Activated naive CD8-positive, alpha-beta T cell treated with anti-CD3 and anti-CD28 coated beads, Interleukin-2, amount 10 ng/mL, durations not matched to agents 7 days and 5 days (primary cell): ENCODE results near the gene RAP1GAP2. TPM values are rescaled to one million over a fixed set of nuclear protein-coding genes. Genes with fewer than 3 reads are reported as not detected.

ENCODE experiments used
- ATAC-seq: fragments of 150-1000 bp; cut with Tn5 transposase; one replicate; pipeline ENCODE4 v1.10.0; 2021; ENCODE audit warnings: low read depth, moderate library complexity
- POLR2A ChIA-PET: fragments of 350-600 bp; sonication (Branson Sonifier 250); formaldehyde crosslinking; loops from one replicate; lab custom pipeline; 2021; ENCODE audit warnings: antibody characterized with exemption; lab: Charles Lee
- DNase-seq: peaks from one replicate; pipeline ENCODE4 v3.0.0; 2021
- H3K27ac Mint-ChIP-seq: one replicate; pipeline ENCODE4 v1.8.0; 2022; ENCODE audit warnings: mild to moderate bottlenecking, mixed read lengths
- H3K27me3 Mint-ChIP-seq: one replicate; pipeline ENCODE4 v1.8.0; 2022; ENCODE audit warnings: mild to moderate bottlenecking, moderate library complexity, mixed read lengths
- H3K36me3 Mint-ChIP-seq: one replicate; pipeline ENCODE4 v1.8.0; 2021; ENCODE audit warnings: mild to moderate bottlenecking, mixed read lengths
- H3K4me1 Mint-ChIP-seq: one replicate; pipeline ENCODE4 v1.8.0; 2021; ENCODE audit warnings: mixed read lengths
- H3K4me3 Mint-ChIP-seq: one replicate; pipeline ENCODE4 v1.8.0; 2022; ENCODE audit warnings: mild to moderate bottlenecking, moderate library complexity, mixed read lengths
- H3K9me3 Mint-ChIP-seq: one replicate; pipeline ENCODE4 v1.8.0; 2021; ENCODE audit warnings: mixed read lengths
- total RNA-seq, 2 experiments: library from RNA; stranded (reverse); gene quantifications; one replicate each; pipeline ENCODE4 v1.2.3, GENCODE V29; 2021

The RAP1GAP2 gene
- total RNA-seq, 2 experiments from 2014 or later, result 4.0 to 4.8 TPM

DNA sequence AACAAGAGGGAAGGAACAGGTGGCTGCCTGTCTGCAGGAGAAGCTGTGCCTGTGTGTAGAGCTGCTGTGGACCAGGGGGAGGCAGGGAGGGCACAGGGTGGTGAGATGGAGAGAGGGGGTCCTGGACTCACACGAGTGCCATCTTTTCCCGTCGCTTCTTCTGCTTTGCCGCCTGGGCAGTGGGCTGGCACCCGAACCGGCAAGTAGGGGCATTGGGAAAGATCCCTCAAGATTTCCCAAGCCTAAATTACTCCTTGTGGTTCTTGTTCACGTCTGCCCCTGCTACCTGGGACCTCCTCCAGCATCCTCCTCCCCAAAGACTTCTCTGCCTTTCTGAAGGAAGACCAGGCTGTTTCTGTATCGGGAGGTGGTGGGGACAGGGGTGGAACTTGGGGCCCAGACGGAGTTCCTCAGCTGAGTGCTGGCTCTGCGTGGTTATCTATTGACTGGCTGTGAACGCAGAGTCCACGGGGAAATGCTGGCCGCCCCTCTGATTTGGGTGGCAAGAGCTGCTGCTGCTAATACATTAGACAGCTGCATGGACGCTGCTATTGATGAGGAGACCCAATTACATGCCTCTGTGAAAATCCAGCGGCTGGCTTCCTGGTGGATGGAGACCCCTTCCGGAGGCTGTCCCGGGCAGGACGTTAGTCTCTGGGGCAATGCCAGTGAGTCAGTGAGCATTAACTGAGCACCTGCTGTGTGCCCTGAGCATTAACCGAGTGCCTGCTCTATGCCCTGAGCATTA, 152.7 kb downstream of the RAP1GAP2 start:
- H3K36me3 Mint-ChIP-seq, result no peaks in the 10 kb centered on the region
- H3K4me3 Mint-ChIP-seq, result no peak overlapping the region
- no peak for DNase-seq
- peaks cover 10% of the 10 kb centered on the region for H3K27me3 Mint-ChIP-seq
- POLR2A ChIA-PET, result no interaction called here
- no peak for ATAC-seq
- H3K27ac Mint-ChIP-seq, result no peak overlapping the region
- H3K9me3 Mint-ChIP-seq, result no peaks in the 10 kb centered on the region
- peaks cover 12% of the 10 kb centered on the region for H3K4me1 Mint-ChIP-seq

DNA sequence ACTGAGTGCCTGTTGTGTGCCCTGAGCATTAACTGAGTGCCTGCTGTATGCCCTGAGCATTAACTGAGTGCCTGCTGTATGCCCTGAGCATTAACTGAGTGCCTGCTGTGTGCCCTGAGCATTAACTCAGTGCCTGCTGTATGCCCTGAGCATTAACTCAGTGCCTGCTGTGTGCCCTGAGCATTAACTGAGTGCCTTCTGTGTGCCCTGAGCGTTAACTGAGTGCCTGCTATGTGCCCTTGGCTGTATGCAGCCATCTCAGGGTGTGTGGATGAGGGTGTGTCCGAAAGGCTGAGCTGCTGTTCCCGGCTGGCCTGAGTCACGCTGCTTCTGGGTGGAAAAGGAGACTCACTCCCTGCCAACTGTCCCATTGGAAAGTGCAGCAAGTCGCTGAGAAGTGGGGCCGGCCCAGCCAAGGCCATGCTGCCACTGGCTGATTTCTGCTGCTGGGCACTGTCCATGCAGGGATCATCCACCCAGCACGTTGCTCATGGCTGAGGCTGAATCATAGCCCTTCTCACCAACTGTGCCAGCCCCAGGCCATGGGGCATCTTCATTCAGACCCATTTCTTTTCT, 153.3 kb downstream of the RAP1GAP2 start:
- H3K9me3 Mint-ChIP-seq, result no peaks in the 10 kb centered on the region
- DNase-seq (no peak), ATAC-seq (no peak)
- H3K27me3 Mint-ChIP-seq, result peaks cover 6% of the 10 kb centered on the region
- H3K4me1 Mint-ChIP-seq, result peaks cover 6% of the 10 kb centered on the region
- POLR2A ChIA-PET, result no interaction called here
- no peak overlapping the region for H3K27ac Mint-ChIP-seq
- H3K4me3 Mint-ChIP-seq, result no peak overlapping the region
- no peaks in the 10 kb centered on the region for H3K36me3 Mint-ChIP-seq

DNA sequence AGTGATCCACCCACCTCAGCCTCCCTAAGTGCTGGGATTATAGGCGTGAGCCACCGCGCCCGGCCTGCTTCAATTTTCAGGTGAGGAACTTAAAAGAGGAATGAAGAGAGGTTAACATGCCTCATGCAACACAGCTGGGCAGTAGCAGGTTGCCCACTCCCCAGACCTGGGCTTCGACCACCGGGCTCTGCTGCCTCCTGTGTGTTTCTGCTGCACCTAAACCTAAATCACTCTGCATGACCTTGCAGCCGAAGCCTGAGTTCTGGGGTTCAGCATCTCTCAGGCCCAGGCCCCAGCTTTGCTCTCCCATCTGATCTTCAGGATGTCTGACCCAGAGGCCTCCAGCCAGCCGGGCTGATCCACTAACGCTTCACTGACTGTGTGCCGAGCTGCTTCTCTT, 154.6 kb downstream of the RAP1GAP2 start:
- no peak overlapping the region for H3K4me3 Mint-ChIP-seq
- peaks cover 10% of the 10 kb centered on the region for H3K27me3 Mint-ChIP-seq
- POLR2A ChIA-PET, result no interaction called here
- peaks cover 9% of the 10 kb centered on the region for H3K4me1 Mint-ChIP-seq
- DNase-seq (no peak), ATAC-seq (no peak)
- no peak overlapping the region for H3K27ac Mint-ChIP-seq
- no peaks in the 10 kb centered on the region for H3K36me3 Mint-ChIP-seq
- H3K9me3 Mint-ChIP-seq, result no peaks in the 10 kb centered on the region

GRCh38 chr17:2952174-2952845, 156.1 kb downstream of the RAP1GAP2 start:
- Mint-ChIP-seq H3K27me3 (peaks cover 7% of the 10 kb centered on the region), H3K9me3 (no peaks in the 10 kb centered on the region), H3K4me3 (no peak overlapping the region), H3K27ac (no peak overlapping the region), H3K4me1 (peaks cover 10% of the 10 kb centered on the region), H3K36me3 (no peaks in the 10 kb centered on the region)
- DNase-seq (no peak), ATAC-seq (no peak)
- POLR2A ChIA-PET, result no interaction called here

- ATAC-seq (no peak), DNase-seq (no peak)
- no peak overlapping the region for H3K4me3 Mint-ChIP-seq
- POLR2A ChIA-PET, result no interaction called here
- no peaks in the 10 kb centered on the region for H3K36me3 Mint-ChIP-seq
- peaks cover 15% of the 10 kb centered on the region for H3K27me3 Mint-ChIP-seq
- no peaks in the 10 kb centered on the region for H3K9me3 Mint-ChIP-seq
- peaks cover 9% of the 10 kb centered on the region for H3K4me1 Mint-ChIP-seq
- H3K27ac Mint-ChIP-seq, result no peak overlapping the region
These were observed 158.7 kb downstream of the RAP1GAP2 start for GRCh38 chr17:2954898-2955445.

GRCh38 chr17:2955931-2956582, 159.8 kb downstream of the RAP1GAP2 start:
- Mint-ChIP-seq H3K36me3 (no peaks in the 10 kb centered on the region), H3K4me3 (no peak overlapping the region), H3K4me1 (peaks cover 9% of the 10 kb centered on the region), H3K27ac (no peak overlapping the region), H3K27me3 (peaks cover 15% of the 10 kb centered on the region), H3K9me3 (no peaks in the 10 kb centered on the region)
- ATAC-seq (no peak), DNase-seq (no peak)
- POLR2A ChIA-PET, result no interaction called here

DNA sequence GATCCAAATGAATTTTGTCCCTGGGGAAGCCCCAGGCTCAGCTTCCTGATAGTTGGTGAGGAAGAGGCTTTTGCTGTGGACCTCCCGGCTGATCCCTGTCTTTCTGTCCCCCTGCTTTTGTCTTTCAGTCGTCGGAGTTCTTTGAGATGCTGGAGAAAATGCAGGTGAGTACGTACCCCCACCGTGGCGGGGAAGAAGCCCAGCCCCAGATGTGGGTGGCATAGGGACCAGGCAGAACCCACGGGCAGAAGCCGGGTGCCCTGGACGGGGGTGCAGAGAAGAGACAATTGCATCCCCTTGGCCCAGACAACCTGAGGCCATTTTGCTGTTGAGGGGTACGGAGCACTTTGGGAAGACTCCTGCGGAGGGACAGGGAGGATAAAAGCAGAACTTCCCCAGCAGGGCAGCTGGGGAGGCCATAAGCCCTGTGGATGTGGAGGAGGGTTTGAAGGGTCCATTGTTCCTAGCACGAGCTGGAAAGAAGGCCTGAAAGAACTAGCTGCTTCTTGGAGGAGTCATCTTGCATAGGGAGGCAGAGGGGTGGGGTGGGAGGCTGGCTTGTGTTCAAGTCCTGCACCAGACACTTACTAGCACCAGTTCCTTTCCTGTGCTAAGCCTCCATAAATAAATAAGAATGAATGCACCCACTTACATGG, 161.5 kb downstream of the RAP1GAP2 start:
- Mint-ChIP-seq H3K4me3 (no peak overlapping the region), H3K9me3 (no peaks in the 10 kb centered on the region), H3K27me3 (peaks cover 15% of the 10 kb centered on the region), H3K4me1 (peaks cover 9% of the 10 kb centered on the region), H3K36me3 (no peaks in the 10 kb centered on the region), H3K27ac (no peak overlapping the region)
- ATAC-seq, result no peak
- POLR2A ChIA-PET, result no interaction called here
- no peak for DNase-seq

DNA sequence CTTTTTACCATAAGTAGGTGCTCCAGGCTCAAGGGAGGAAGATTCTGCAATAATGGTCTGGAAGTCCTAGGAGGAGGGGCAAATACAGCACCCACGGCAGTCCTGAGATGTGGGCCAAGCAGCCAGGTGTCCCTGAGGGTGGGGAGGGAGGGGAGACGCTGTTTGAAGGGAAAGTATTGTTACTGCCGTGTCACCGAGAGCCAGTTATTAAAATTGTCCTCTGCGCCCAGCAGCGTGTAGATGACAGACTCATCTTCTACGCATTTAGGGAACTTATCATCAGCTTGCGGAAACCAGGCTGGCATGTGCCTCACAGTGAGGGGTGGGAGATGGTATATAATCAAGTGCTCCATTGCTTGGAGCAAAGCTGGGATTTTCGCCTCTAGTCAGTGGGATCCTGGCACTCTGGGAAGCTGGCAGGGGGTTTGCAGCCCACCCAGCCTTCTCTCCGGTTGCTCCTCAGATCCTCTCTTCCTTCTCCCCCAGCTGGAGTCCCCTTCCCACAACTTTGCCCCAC, 162.5 kb downstream of the RAP1GAP2 start:
- H3K27me3 Mint-ChIP-seq, result peaks cover 15% of the 10 kb centered on the region
- H3K36me3 Mint-ChIP-seq, result no peaks in the 10 kb centered on the region
- no peak for ATAC-seq
- POLR2A ChIA-PET, result interaction anchor here (0.6 kb wide), 1 partner anchor 996 kb away, joined by 5 read pairs; no protein-coding TSS in a partner anchor
- no peak overlapping the region for H3K27ac Mint-ChIP-seq
- H3K9me3 Mint-ChIP-seq, result no peaks in the 10 kb centered on the region
- DNase-seq, result no peak
- H3K4me3 Mint-ChIP-seq, result no peak overlapping the region
- peaks cover 9% of the 10 kb centered on the region for H3K4me1 Mint-ChIP-seq

GRCh38 chr17:2959371-2960130, 163.3 kb downstream of the RAP1GAP2 start:
- no peaks in the 10 kb centered on the region for H3K36me3 Mint-ChIP-seq
- H3K4me1 Mint-ChIP-seq, result peaks cover 9% of the 10 kb centered on the region
- DNase-seq, result no peak
- no peaks in the 10 kb centered on the region for H3K9me3 Mint-ChIP-seq
- POLR2A ChIA-PET, result no interaction called here
- peaks cover 15% of the 10 kb centered on the region for H3K27me3 Mint-ChIP-seq
- ATAC-seq, result no peak
- H3K27ac Mint-ChIP-seq, result no peak overlapping the region
- H3K4me3 Mint-ChIP-seq, result no peak overlapping the region

- ATAC-seq, result no peak
- Mint-ChIP-seq H3K27ac (no peak overlapping the region), H3K4me3 (no peak overlapping the region), H3K27me3 (peaks cover 8% of the 10 kb centered on the region), H3K9me3 (no peaks in the 10 kb centered on the region), H3K4me1 (no peaks in the 10 kb centered on the region), H3K36me3 (no peaks in the 10 kb centered on the region)
- POLR2A ChIA-PET, result no interaction called here
- DNase-seq, result no peak
These were observed 165.2 kb downstream of the RAP1GAP2 start for GRCh38 chr17:2961446-2961845.

DNA sequence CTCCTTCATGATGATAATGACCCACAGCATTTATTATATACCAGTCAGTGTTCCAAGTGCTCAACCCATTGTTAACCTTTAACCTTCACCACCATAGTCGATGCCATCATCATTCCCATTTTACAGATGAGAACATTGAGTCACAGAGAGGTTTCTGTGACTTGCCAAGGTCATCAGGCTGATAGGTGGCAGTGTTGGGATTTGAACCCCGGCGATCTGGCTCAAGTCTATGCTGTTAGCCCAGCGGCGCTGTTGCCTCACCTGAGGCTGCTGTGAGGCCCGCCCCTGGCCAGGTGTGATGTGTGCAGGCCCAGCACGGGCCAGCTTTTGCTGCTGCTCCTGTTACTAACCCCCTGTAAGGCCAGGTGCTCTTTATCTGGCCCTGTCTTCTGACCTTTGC, 166.0 kb downstream of the RAP1GAP2 start:
- no peaks in the 10 kb centered on the region for H3K4me1 Mint-ChIP-seq

DNA sequence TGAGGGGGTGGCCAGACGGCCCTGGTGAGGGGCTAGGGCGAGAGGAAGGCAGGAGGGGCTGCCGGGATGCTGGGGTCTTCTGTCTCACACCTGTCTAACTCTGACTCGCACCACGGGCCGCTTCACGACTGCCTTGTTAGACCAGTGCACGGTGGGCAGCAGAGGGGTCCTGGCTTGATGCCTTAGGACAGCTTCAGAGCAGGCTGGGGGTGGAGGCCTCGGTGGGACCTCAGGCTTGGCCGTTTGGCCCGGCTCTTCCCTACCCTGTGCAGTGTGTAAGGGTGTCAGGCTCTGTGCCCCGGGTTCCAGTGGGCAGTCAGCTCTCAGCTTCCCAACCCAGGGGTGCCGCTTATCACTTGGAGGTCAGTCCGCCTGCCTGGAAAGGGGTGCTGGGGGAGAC, 166.5 kb downstream of the RAP1GAP2 start:
- Mint-ChIP-seq H3K27me3 (peaks cover 11% of the 10 kb centered on the region), H3K4me3 (no peak overlapping the region), H3K36me3 (no peaks in the 10 kb centered on the region), H3K27ac (no peak overlapping the region), H3K4me1 (no peaks in the 10 kb centered on the region), H3K9me3 (no peaks in the 10 kb centered on the region)
- DNase-seq (no peak), ATAC-seq (no peak)
- POLR2A ChIA-PET, result no interaction called here

More for the DNA sequence above, 166.0 kb downstream of the RAP1GAP2 start:
- no peak for DNase-seq
- H3K36me3 Mint-ChIP-seq, result no peaks in the 10 kb centered on the region
- H3K4me3 Mint-ChIP-seq, result no peak overlapping the region
- peaks cover 8% of the 10 kb centered on the region for H3K27me3 Mint-ChIP-seq
- no peak for ATAC-seq
- H3K27ac Mint-ChIP-seq, result no peak overlapping the region
- no peaks in the 10 kb centered on the region for H3K9me3 Mint-ChIP-seq
- POLR2A ChIA-PET, result no interaction called here
